Measurements from ENCODE around the gene GNG7. TPM values are rescaled to one million over a fixed set of nuclear protein-coding genes. Genes with fewer than 3 reads are reported as not detected.

The GNG7 gene
- total and polyA plus RNA-seq, 2 donors (not counting 3 experiments of a cell fraction or from before 2014, with no cell fraction given): 0.29 to 0.84 TPM

DNA sequence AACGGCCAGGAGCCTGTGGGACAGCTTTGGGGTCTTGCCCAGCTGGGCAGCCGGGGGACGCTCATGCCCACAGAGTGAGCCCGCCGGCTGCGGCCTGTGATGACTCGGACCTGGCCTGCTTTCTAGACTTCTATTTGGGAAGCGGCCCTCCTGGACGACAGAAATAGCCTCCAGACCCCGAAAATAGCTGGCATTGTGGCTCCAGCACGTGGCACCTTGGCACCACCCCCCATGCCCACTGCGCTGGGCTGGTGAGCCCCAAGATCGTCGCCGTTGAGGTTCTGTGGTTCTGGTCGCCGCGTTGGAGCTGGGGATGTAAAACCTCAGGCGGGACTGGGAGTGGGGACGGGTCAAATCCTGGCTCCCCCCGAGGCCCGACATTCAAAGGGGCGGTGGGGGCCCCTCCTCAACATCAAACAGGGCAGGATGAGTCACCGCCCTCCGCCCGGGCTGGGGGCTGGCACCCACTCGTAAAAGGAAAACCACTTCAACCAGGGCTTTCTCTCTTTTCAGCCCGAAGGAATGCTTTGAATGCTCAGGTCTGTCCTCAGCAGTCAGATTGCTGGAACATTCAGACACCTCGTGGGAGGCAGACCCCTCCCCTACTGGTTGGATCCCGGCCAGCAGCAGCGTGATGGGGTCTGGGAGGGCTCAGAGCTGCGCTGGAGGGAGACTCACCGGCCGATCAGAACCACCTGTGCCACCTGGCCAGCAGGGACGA lies 184.5 kb downstream of the GNG7 start:
- dilution Hi-C loops (cut with MboI; ENCODE audit: extremely low pct_ligation_motif_present, low sequenced_read_pairs) (no loop called here), intact Hi-C loops (cut with micrococcal nuclease) (no loop called here)
- H3K4me3 ChIP-seq (replicated peaks in 1 of 3; ENCODE audit: insufficient read depth in 1 of 3, low read depth in 1 of 3, low read length in 3 of 3): no peak overlapping the region
- H3K27ac ChIP-seq (ENCODE audit: insufficient read depth, low read depth, low read length): no peak overlapping the region
- no peak overlapping the region for H3K9ac ChIP-seq (replicated peaks; ENCODE audit: extremely low read depth, insufficient read depth, low read length)
- H3K4me1 ChIP-seq (ENCODE audit: control insufficient read depth, extremely low read depth, insufficient read depth, low read length): no peaks in the 10 kb centered on the region
- FAIRE-seq (no peak), DNase-seq (ENCODE audit: low read depth, low spot score) (no peak)
- H3K4me2 ChIP-seq (ENCODE audit: insufficient read depth, low read length): no peak overlapping the region
- H3K9me3 ChIP-seq (replicated peaks; ENCODE audit: control insufficient read depth, insufficient read depth, low read length): no peaks in the 10 kb centered on the region
- no TSS peak for BruUV-seq (replicated peaks)
- H2AFZ ChIP-seq (ENCODE audit: low read depth, low read length): no peak overlapping the region
- no peaks in the 10 kb centered on the region for H3K9me1 ChIP-seq (replicated peaks; ENCODE audit: control insufficient read depth, extremely low read depth, insufficient read depth, low read length)
- H4K20me1 ChIP-seq (replicated peaks; ENCODE audit: control insufficient read depth, extremely low read depth, insufficient read depth, low read length): no peaks in the 10 kb centered on the region
- H3K79me2 ChIP-seq (ENCODE audit: control insufficient read depth, insufficient read depth, low read length): no peaks in the 10 kb centered on the region
- ChIA-PET CTCF (no interaction called here), POLR2A (interaction anchor here (0.7 kb wide), 1 partner anchor 21 kb away, joined by 7 read pairs; no protein-coding TSS in a partner anchor)
- no peak for TF ChIP-seq JUN (IDR thresholded peaks at IDR 0.05; ENCODE audit: borderline replicate concordance, insufficient read depth, insufficient read length, low read depth)
- no peak for TF ChIP-seq FOS (IDR thresholded peaks at IDR 0.05; ENCODE audit: borderline replicate concordance, insufficient read depth, low read length)
- no peak for TF ChIP-seq POLR2AphosphoS5 (IDR thresholded peaks at IDR 0.05; ENCODE audit: insufficient read depth, low read depth, low read length)
- no peak for TF ChIP-seq GATA2 (IDR thresholded peaks at IDR 0.05; ENCODE audit: insufficient read depth, insufficient read length, low read depth, low read length)
- TF ChIP-seq, protein P1, sequence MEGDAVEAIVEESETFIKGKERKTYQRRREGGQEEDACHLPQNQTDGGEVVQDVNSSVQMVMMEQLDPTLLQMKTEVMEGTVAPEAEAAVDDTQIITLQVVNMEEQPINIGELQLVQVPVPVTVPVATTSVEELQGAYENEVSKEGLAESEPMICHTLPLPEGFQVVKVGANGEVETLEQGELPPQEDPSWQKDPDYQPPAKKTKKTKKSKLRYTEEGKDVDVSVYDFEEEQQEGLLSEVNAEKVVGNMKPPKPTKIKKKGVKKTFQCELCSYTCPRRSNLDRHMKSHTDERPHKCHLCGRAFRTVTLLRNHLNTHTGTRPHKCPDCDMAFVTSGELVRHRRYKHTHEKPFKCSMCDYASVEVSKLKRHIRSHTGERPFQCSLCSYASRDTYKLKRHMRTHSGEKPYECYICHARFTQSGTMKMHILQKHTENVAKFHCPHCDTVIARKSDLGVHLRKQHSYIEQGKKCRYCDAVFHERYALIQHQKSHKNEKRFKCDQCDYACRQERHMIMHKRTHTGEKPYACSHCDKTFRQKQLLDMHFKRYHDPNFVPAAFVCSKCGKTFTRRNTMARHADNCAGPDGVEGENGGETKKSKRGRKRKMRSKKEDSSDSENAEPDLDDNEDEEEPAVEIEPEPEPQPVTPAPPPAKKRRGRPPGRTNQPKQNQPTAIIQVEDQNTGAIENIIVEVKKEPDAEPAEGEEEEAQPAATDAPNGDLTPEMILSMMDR (IDR thresholded peaks at IDR 0.05; ENCODE audit: extremely low read depth in 1 of 2, insufficient read depth in 1 of 2, low read depth in 1 of 2, low read length in 2 of 2): no peak
- TF ChIP-seq EZH2 (IDR thresholded peaks at IDR 0.05; ENCODE audit: borderline replicate concordance, low read depth, low read length, severe bottlenecking): no peak
- no peak for TF ChIP-seq POLR2A (IDR thresholded peaks at IDR 0.05; ENCODE audit: low read depth, low read length)
- TF ChIP-seq, protein P2, sequence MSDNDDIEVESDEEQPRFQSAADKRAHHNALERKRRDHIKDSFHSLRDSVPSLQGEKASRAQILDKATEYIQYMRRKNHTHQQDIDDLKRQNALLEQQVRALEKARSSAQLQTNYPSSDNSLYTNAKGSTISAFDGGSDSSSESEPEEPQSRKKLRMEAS (IDR thresholded peaks at IDR 0.05; ENCODE audit: insufficient read depth, insufficient read length): no peak
- TF ChIP-seq MYC (IDR thresholded peaks at IDR 0.05; ENCODE audit: low read depth, low read length): no peak
- H3K27me3 ChIP-seq (ENCODE audit: control insufficient read depth in 2 of 2, insufficient read depth in 2 of 2, low read length in 2 of 2): no peaks in the 10 kb centered on the region
- no peaks in the 10 kb centered on the region for H3K36me3 ChIP-seq (ENCODE audit: control insufficient read depth in 2 of 2, extremely low read depth in 1 of 2, insufficient read depth in 2 of 2, low read length in 2 of 2)

Measured in endothelial cell of umbilical vein (primary cell).